T follicular helper cell (primary cell): ENCODE results near the gene PPP2R2C.
A peak's percentile ranks its signal among the peaks of the same experiment; 100 is the strongest.

Experiments
- DNase-seq: peaks from one replicate; pipeline ENCODE4 v3.0.0-alpha.2; 2020; ENCODE audit warnings: low read depth

The PPP2R2C gene

DNA sequence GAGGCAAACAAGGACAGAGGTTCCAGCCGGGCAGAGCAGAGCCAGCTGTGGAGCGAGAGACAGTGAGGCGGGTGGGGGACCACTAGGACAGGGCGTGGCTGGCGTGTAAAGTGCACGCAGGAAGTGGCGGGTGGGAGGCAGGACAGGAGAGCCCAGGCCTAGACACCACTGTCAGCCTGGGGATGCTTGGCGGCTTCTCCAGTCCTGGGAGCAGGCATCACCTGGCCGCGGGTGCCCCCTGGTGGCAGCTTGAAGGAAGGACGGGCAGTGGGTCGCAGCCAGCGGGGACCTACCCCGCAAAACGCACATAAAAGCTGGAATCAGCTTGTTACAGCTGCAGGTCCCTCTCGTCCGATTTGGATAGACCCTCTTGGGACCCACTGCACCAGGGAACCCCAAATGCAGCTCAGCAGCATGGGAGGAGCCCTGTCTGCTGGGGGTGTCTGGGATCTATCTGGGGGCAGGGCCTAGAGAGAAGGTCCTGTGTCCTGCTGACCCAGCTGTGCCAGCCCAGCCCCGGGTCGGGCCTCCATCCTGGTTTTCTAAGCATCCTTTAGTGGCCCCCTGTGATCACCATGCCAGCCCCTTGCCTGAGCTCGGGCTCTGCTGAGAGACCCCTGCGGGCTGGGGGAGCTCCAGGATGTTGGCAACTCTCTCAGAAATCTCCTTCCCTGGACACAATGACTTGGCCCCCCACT lies 145.0 kb downstream of the PPP2R2C start:
- DNase-seq: peak; percentile 60

DNA sequence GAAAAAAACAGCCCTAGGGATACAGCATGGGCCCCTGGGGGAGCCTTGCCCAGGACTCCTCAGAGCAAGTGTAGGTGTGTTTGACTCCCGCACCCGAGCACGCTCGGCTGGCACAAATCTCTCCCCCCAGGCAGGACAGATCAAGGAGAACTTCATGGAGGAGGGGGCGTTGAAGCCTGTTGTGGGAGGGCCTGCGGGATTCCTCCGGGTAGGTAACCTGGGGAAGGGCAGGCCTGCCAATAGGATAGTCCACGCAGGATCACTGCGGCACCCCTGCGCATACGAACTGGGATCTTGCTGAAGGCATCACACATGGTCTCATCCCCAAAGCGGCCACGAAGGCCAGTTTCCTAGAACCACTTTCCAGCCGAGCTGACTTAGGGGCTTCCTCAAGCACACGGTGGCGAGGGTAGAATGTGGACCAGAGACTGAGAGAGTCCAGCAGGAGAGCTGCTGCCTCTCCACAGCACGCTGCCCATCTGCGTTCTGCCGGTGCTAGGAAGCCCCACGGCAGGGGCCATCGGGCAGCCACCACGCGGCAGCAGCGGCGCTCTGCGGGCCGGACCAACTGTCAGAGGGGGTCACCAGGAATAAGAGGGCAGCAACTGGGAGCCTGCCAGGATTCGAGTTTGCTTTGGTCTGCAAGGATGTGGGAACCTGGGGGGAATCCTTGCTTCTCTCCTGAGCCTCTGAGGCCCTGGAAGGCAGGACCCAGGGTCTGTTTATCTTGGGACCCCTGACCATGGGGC lies 145.9 kb downstream of the PPP2R2C start:
- DNase-seq: no peak

- no peak for DNase-seq
Observed at GRCh38 chr4:6325788-6326290, 146.6 kb downstream of the PPP2R2C start.

GRCh38 chr4:6324999-6325787 lies 147.2 kb downstream of the PPP2R2C start:
- DNase-seq: no peak

DNA sequence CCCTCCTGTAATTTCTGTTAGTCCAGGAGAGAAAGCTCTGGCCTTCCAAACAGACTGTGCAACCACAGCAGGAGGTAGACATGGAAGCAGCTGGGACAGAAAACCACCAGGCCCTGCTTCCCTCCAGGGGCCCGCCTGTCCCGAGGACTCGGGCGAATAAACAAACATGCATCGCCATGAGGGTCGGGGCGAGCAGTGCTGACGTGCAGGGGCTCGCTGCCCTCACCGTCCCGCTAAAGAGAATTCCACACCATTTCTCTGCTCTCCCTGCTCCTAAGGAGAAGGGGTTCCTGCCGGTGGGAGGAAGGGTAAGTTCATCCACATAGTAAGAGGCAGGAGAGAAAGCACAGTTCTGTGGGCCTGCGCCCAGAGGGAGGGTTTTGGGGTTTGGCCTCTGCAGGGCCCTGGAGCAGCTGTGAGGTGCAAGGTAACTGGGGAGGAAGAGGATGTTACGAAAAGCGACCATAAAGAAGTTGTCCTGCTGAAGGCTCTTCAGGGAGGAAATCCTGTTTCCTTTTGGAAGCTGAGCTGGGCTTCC lies 147.9 kb downstream of the PPP2R2C start:
- no peak for DNase-seq

- DNase-seq: no peak
Observed at GRCh38 chr4:6322761-6323566, 149.4 kb downstream of the PPP2R2C start.

DNA sequence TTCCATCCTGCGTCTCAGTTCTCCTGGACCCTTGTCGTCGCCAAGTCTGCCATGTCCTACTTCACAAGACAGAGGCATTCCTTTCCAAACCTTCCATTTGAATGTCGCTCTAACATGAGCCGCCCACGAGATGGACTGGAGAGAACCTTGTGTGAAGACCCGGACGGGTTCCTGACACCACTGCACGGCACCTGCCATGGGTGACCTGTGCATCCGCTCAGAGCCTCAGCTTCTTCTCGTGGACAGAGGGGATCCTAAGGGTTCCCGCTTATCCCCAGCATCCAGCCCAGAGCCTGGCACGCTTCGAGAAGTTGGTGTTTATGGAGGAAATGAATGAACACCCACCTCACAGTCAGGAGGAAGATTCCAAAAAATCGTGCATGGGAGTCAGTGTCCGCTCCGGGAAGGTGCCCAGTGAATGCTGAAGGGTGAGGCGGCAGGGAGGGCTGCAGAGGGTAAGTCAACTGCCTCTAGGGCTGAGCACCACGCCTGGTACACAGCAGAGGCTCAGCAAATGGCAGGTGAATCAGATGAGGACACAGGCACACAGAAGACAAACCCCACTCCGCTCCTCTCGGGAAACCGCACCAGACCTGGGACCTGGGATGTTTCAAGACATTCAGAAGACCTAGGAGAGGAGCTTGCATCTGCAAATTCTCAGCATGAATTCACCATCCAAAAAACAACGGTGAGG lies 150.2 kb downstream of the PPP2R2C start:
- DNase-seq: no peak

- no peak for DNase-seq
Observed at GRCh38 chr4:6321361-6321760, 151.1 kb downstream of the PPP2R2C start.

DNA sequence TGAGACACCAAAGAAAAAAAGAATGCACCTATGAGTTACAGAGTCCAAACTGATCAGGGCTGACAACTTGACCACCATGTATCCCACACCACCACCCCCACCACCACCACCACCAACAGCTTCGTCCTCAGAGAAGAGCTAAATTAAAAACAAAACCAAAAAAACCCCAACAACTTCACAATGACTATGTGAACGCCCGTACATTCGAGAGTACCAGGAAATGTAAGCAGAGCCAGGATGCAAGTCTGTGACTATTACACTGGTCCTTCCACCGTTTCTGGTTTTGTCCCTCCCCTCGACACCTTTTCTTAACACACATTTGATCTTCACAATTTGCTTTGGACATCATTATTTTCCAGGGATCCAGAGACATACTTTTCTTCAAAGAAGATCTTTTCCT lies 151.8 kb downstream of the PPP2R2C start:
- no peak for DNase-seq

DNA sequence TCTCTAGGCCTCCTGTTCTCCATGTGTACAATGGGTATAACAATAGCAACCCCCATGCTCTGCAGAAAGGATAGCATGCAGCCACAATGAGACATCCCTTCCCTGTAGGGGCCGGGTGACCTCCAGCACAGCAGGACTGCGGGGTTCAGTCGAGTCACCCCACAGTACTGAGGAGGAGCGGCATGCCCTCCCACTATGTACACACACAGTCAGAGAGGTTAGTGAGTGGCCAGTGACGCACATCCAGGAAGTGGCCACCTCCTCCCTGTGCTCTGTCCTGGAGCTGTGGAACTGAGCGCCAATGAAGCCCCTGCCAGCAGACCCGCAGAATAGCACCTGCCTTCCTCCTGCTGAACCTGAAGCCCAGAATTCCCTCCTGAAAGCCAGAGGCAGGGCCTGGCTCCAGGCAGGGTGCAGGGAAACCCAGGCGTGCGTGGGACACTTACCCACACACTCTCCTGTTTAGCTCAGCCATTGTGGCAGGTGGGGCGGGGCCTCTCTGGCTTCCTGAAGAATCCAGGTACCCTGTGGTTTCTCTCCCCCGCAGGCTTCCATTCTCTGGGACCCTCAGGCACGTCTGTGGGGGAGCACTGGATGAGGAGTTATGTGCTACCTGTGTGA lies 152.8 kb downstream of the PPP2R2C start:
- DNase-seq: no peak

DNA sequence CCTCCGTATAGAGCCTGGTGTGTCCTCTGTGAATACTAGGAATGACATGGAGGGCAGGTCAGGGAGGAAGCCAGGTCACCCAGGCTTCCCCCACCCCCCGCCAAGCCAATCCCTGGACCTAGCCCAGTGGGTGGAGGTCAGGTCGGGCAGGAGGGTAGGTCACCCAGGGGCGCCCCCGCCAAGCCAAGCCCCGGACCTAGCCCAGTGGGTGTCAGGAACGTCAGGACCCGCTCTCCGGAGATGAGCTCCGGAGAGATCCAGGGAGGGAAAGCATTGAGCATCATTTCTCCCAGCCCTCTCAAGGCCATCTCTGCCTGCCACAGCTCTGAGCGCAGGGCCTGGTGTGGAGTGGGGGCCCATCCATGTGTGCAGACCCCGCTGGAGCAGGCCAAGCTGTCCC lies 154.2 kb downstream of the PPP2R2C start:
- no peak for DNase-seq

DNA sequence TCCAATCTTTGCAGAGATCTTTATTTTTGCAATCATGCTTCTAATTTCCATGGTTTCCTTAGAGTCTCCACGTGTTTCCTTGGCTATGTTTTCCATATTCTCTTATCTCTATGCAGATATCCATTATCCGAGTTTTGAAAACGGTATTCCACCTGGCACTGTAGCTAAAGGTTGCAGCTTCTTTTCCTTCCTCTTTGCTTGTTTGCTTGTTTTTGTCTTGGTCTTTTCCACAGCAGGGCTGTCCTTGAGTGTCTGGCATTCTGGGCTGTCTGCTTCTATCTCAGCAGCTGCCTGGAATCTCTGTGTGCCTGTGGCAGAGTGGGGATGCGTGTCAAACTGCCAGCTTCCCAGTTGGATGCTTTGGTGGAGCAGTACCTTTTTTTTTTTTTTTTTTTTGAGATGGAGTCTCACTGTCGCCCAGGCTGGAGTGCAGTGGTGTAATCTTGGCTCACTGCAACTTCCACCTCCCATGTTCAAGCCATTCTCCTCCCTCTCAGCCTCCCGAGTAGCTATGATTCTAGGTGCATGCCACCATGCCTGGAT lies 155.9 kb downstream of the PPP2R2C start:
- DNase-seq: no peak

DNA sequence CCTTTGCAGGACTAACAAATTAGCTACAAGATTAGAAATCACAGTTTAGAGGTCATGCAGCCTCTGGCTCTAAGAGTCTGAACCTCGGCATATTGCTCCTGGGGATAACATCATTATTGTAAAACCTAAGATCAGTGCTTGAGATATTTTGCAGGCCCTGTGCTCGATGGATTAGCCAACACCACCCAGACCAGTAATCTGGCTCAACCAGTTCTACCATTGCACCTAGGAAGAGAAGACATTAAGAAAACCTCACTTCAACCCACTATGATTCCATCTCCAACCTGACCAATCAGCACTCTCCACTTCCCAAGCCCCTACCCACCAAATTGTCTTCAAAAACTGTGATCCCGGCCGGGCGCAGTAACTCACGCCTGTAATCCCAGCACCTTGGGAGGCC lies 159.2 kb downstream of the PPP2R2C start:
- DNase-seq: no peak

- no peak for DNase-seq
Observed at GRCh38 chr4:6309777-6310176, 162.6 kb downstream of the PPP2R2C start.

DNA sequence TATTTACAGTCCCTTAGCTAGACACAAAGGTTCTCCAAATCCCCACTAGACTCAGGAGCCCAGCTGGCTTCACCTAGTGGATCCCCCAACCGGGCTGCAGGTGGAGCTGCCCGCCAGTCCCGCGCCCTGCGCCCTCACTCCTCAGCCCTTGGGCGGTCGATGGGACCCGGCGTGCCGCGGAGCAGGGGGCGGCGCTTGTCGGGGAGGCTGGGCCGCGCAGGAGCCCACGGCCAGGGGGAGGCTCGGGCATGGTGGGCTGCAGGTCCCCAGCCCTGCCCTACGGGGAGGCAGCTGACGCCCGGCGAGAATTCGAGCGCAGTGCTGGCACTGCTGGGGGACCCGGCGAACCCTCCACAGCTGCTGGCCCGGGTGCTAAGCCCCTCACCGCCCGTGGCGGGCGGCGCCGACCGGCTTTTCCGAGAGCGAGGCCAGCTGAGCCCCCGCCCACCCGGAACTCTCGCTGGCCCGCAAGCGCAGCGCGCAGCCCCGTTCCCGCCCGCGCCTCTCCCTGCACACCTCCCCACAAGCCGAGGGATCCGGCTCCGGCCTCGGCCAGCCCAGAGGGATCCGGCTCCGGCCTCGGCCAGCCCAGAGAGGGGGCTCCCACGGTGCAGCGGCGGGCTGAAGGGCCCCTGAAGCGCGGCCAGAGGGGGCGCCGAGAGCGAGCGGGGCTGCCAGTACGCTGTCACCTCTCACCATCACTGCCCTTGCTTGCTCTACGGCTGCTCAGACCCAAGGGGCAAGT lies 163.3 kb downstream of the PPP2R2C start:
- DNase-seq: no peak

GRCh38 chr4:6307891-6308290 lies 164.5 kb downstream of the PPP2R2C start:
- DNase-seq: no peak

GRCh38 chr4:6307230-6307629 lies 165.2 kb downstream of the PPP2R2C start:
- DNase-seq: no peak

DNA sequence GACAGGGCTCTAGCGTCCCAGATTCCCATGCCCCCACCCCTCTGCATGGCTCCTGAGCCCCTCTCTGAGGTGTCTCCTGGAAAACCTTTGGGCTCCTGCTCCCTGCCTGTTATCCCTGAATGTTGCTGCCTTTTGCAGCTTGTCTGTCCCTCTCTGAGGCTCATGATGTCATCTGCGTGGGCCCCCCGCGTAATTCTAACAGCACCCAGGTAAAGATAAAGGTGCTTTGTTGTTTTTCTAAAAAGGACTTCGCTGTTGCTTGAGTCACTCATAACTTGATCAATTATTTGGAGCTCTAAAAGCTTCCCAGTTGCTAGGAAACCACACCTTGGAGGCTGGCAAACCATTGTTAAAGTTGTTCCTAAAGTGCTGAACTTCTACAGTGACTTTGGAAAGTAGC lies 166.1 kb downstream of the PPP2R2C start:
- DNase-seq: no peak

DNA sequence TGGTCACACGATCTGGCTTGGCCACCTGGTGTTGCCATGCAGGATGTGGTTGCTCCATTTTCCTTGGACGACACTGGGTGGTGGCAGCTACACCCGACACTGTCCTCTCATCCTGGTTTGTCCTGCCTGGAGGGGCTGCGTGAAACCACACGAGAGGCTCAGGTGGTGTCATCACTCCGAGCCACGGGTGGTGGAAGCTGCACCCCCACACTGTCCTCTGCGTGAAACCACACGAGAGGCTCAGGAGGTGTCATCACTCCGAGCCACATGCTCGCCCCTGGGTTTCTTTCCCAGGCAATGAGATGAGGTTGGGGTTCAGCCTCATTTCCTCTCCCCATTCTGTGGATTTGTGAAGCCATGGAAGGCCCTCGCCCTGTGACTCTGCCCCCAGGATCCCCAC lies 168.5 kb downstream of the PPP2R2C start:
- no peak for DNase-seq
